Measurements from ENCODE around the gene MFAP4.
A peak's percentile ranks its signal among the peaks of the same experiment; 100 is the strongest.

Gene MFAP4

GRCh38 chr17:19384723-19385391, 2.1 kb downstream of the MFAP4 start:
- DNase-seq, result no peak

- DNase-seq, result no peak
Observed at GRCh38 chr17:19383681-19384470, 3.1 kb downstream of the MFAP4 start.

- no peak for DNase-seq
Observed at GRCh38 chr17:19382531-19383444, 4.2 kb downstream of the MFAP4 start.

DNA sequence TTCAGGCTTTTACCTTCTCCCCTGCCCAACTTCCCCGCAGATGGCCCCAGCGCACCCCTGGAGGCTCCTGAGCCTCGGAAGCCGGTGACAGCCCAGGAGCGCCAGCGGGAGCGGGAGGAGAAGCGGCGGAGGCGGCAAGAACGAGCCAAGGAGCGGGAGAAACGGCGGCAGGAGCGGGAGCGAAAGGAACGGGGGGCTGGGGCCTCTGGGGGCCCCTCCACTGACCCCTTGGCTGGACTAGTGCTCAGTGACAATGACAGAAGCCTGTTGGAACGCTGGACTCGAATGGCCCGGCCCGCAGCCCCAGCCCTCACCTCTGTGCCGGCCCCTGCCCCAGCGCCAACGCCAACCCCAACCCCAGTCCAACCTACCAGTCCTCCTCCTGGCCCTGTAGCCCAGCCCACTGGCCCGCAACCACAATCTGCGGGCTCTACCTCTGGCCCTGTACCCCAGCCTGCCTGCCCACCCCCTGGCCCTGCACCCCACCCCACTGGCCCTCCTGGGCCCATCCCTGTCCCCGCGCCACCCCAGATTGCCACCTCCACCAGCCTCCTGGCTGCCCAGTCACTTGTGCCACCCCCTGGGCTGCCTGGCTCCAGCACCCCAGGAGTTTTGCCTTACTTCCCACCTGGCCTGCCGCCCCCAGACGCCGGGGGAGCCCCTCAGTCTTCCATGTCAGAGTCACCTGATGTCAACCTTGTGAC, 5.1 kb downstream of the MFAP4 start:
- DNase-seq, result no peak

GRCh38 chr17:19381361-19381740, 5.6 kb downstream of the MFAP4 start:
- DNase-seq, result no peak

- no peak for DNase-seq
Observed at GRCh38 chr17:19380481-19381301, 6.3 kb downstream of the MFAP4 start.

DNA sequence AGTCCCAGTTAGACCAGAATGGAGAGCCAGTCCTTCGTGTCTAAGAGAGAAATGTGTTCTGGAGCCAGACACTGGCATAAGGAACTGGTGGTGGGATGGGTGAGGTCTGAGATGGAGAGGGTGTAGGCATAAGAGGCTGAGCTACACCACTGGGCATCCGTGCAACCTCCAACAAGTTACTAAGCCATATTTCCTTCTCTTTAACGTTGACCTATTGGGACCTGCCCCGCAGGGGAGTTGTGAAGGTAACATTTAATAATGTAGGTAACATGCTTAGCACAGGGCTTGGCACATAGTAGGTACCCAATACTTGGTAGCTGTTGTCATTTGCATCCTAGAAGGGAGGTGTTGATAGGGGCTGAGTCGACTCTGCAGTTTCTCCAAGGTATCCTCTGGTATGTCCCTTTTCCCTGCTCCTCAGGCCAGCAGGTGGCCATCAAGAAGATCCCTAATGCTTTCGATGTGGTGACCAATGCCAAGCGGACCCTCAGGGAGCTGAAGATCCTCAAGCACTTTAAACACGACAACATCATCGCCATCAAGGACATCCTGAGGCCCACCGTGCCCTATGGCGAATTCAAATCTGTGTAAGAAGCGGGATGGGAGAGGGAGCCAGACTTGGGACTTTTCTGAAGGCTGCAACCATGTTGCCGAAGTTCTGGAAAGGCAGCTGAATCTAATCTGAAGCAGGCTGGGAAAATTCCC, 7.5 kb downstream of the MFAP4 start:
- no peak for DNase-seq

DNA sequence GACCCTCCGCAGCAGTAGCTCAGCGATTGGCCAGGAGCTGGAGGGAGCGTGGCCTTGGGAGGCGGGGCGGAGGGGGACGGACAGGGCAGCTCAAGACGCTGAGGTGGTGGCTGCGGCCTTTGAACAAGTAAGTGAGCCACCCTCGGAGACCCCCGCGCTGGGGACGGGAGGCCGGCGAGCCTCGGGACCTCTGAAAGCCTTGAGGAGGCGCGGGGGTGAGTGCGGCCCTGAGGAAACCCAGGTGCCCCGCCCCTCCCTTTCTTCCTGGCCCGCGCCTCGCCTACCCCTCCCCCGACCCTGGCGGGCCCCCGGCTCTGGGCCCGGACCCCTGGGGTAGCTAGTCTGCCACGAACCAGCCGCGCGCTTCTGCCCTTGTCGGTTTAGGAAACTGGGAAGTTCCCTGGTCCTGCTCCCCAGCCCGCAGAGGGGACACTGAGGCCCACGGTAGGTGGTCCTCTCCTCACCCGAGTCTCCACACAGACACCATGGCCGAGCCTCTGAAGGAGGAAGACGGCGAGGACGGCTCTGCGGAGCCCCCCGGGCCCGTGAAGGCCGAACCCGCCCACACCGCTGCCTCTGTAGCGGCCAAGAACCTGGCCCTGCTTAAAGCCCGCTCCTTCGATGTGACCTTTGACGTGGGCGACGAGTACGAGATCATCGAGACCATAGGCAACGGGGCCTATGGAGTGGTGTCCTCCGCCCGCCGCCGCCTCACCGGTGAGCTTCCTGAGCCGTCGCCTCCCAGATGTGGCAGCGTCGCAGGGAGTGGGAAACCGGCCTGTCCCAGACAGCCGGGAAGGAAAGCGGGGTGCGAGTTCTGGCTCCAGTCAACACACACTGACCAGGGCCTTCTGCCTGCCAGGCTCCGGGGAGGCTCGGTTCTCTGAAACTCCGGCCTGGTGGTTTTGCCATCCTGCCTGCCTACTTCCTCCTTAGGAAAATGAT, 8.3 kb downstream of the MFAP4 start, which contains the start of gene MAPK7:
Gene MAPK7, plus strand, starts transcription at position 83 of the 945 bp plus-strand sequence. Its CDS starts 403 bp downstream, at position 486.
- DNase-seq, result peak in 1 of 2 experiments; percentile 86

DNA sequence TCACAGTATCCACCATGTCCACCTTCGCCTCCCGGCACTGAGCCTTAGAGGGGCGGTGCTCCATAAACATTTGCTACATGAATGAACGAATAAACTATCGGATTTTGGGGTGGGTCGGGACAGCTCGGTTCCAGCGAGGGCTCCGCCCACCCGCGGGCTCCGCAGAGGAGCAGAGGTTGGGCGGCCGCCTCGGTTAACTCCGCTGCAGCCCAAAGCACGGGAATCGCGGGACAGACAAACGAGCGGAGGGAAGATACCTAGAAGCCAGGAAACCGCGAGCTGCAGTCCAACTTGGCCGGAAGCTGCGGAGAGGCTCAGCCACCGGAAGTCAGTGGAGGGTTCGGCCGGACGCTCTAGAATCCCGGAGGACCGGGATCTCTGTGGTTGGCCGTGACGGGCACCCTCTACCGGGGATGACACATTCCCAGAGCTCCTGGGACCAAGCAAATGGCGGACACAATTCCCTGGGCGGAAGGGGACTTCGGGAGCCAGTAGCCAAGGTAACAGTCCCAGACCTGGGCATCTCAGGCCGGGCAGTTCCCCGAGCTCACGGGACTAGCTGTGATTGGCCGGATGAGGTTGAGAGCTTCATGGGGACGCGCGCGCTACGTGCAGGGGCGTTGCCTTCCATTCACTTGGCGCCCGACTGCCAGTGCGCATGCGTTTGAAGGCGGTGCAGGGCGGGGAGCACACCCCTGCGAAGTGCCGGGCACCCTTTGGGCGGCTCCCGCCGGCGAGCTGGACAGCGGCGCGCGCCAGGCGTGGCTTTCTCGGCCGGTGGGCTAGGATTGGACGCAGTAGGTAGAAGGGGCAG, 9.2 kb downstream of the MFAP4 start:
- DNase-seq, result peak; percentile 89 to 95

- no peak for DNase-seq
Observed at GRCh38 chr17:19376811-19377210, 10.2 kb downstream of the MFAP4 start.

- DNase-seq, result no peak
Observed at GRCh38 chr17:19375732-19376131, 11.3 kb downstream of the MFAP4 start.

- no peak for DNase-seq
Observed at GRCh38 chr17:19374136-19374535, 12.9 kb downstream of the MFAP4 start.

DNA sequence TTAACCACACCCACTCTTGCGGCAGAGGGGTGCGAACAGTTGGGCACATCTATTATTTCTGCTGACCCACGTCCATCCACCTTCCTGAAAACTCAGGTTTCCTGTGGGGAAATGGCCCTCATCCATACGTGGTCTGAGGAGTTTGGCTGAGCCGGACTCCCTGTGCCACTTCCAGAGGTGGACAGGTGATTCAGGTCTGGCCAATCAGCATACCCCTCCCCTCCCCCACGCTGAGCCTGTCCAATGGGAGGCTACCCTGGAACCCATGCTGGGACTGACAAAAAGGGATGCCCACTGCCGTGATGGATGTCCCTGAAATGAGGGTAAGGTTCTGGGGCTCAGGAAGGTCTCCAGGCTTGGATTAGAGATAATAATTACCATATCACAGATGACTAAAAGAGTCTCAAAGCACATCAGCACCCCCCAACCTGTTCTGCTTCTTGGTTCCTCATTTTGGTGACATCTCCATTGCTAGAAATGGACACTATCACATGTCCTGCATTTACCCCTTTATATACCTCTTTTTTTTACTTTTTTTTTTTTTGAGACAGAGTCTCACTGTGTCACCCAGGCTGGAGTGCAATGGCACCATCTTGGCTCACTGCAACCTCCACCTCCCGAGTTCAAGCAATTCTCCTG, 14.0 kb downstream of the MFAP4 start:
- DNase-seq, result no peak

DNA sequence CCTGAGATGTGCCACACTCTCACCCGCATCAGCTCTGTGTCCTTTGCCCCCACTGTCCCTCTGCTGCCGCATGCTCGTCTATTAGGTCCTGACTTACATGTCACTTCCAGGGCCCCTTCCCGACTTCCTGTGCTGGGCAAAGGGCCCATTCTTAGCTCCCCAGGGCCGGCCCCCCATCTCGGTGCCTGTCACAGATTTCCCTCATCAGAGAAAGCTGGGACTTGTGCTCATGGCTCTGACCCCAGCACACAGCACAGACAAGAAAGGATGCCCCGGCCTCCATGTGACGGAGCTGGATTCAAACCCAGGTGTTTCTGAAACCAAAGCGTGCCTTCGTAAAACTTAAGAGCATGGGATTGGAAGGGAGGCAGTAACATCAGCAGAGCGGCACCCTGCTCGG, 14.6 kb downstream of the MFAP4 start:
- no peak for DNase-seq

DNA sequence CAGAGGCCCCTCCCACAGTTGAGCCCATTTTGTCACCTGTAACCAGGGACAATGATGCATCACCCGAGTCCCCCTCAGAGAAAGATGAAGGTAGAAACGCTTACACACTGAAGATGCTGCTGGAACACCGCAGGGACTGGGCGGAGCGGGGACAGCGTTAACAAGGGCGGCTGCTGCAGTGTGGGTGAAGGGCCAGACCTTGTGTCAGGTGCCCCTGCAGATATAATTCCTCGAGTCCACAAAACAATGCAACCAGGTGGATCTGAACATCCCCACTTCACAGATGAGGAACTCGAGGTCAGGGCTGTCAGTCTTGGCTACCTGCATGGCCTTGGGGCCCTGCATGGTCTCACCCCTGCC, 15.0 kb downstream of the MFAP4 start:
- no peak for DNase-seq

DNA sequence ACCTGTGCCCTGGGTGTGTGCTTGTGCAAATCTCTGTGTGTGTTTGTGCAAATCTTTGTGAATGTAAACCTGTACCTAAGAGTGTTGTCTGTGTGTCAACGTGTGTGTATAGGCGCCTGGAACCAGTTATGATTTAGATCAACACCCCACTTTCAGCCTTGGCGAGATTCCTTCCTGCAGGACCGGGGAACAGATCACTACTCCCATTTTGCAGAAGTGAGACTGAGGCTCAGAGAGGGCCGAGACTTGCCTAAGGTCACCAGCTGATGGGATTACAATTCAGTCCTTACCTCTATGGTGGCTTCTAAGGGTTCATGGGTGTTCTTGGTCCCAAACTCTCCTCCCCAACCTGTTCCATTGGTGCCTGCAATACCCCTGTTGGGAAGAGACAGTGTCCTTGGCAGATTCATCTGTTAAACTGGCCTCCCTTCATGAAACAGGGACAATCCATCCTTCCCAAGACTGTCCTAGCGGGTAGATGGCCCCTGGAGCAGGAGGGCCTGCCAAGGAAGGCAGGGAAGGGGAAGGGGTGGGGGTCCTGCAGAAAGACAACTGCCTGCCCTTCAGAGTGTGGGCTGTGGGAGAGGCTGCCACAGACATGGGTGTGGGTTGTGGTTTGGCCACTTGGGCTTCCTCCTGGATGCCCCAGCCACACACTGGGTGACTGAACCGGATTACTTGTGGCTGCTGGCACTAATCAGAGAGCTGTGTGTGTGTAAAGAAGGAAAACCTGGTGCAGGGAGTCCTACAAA, 15.6 kb downstream of the MFAP4 start:
- no peak for DNase-seq

DNA sequence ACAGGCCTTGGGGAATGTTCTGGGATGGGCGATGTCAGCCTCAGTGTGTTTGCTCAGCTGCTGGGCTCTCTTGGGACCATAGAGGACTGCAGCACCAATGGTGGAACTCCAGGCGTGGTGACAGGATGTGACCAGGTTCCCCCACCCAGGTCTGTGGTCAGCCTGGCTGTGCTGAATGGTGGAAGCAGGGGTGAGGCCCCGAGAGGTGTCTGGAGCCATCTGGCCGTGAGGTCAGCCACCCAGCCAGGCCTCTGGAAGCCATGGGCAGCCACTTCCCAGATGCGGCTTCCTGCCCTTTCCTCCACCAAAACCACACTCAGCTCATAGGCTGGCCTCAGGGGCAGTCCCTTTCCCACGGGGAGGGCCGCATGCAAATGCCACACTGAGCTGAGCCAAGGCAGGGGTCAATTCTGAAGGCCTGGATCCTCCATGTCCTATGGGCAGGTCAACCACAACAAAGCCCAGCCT, 16.5 kb downstream of the MFAP4 start:
- DNase-seq, result no peak
